Prostate gland (tissue), 2 donors: ENCODE results near the gene RHBDD3.

Experiments used
- CTCF ChIP-seq, 4 experiments: fragments of 200-600 bp in 2 of 4; fragments of 450-650 bp in 2 of 4; sonication (generic) in 2 of 4; IDR thresholded peaks; 1 replicate in 3 of 4; 2 replicates in 1 of 4; pipeline ENCODE4 v1.5.1; 2016 to 2019; ENCODE audit warnings: antibody characterized with exemption in 4 of 4, mild to moderate bottlenecking in 2 of 4, moderate library complexity in 2 of 4
- POLR2A ChIP-seq: fragments of 450-650 bp; IDR thresholded peaks from one replicate; pipeline ENCODE4 v1.6.1; 2016; ENCODE audit warnings: antibody characterized with exemption, mild to moderate bottlenecking
- POLR2AphosphoS5 ChIP-seq: sonication (generic); formaldehyde crosslinking; IDR thresholded peaks from one replicate; pipeline ENCODE4 v1.6.1; 2017; ENCODE audit warnings: antibody characterized with exemption

DNA sequence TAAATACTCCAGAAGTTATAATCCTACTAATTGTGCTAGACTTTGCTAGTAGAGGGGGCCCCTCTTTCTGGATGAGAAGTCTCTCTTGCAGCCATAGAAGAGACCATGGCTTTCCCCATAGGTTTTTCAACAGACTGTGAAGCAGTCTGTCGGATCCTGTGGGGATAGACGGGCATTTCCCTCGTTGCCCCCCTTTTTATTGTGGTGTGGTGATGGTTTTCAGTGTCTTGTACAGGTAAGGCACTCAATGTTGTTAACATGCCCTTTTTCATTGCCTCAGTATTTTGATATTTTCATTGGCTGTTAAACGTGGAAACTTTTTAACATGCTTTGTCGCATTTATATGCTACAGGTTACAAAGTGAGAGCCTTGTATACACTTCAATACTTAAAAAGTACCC, 22.3 kb upstream of the RHBDD3 start:
- TF ChIP-seq POLR2A: no peak
- no peak for TF ChIP-seq CTCF (IDR thresholded peaks at IDR 0.05)
- TF ChIP-seq POLR2AphosphoS5: no peak
